Measurements from ENCODE around the gene RNF225.

RNF225 gene

DNA sequence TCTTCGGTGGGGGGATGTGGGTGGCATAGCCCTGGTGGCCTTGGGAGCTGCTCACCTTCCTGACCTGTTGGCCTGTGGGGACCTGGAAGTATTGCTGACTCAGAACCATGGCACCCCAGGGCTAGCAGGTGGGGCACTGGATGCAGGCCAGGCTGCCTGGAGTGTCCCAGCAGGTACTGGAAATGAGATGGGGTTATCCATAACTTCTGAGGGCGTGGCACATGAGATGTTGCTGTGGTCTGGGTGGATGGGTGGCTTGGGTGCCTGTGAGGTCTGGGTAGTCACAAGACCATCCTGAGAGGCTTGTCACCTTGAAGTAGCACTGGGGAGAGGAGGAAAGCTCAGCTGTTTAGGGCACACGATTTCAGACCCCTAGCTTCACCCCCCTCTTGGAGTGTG is 636 bp upstream of the RNF225 start:
- peak overlapping the region; percentile 85 for H3K27ac Mint-ChIP-seq
- H3K9me3 Mint-ChIP-seq = no peaks in the 10 kb centered on the region
- peaks cover 14% of the 10 kb centered on the region for H3K27me3 Mint-ChIP-seq (ENCODE audit: low read depth, poor library complexity)
- no peak for DNase-seq
- peaks cover 36% of the 10 kb centered on the region for H3K36me3 Mint-ChIP-seq (ENCODE audit: low read depth)
- TF ChIP-seq, protein P1, sequence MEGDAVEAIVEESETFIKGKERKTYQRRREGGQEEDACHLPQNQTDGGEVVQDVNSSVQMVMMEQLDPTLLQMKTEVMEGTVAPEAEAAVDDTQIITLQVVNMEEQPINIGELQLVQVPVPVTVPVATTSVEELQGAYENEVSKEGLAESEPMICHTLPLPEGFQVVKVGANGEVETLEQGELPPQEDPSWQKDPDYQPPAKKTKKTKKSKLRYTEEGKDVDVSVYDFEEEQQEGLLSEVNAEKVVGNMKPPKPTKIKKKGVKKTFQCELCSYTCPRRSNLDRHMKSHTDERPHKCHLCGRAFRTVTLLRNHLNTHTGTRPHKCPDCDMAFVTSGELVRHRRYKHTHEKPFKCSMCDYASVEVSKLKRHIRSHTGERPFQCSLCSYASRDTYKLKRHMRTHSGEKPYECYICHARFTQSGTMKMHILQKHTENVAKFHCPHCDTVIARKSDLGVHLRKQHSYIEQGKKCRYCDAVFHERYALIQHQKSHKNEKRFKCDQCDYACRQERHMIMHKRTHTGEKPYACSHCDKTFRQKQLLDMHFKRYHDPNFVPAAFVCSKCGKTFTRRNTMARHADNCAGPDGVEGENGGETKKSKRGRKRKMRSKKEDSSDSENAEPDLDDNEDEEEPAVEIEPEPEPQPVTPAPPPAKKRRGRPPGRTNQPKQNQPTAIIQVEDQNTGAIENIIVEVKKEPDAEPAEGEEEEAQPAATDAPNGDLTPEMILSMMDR (IDR thresholded peaks at IDR 0.05) = no peak
- H3K4me3 Mint-ChIP-seq = no peak overlapping the region
- H3K4me1 Mint-ChIP-seq = peaks cover 11% of the 10 kb centered on the region

DNA sequence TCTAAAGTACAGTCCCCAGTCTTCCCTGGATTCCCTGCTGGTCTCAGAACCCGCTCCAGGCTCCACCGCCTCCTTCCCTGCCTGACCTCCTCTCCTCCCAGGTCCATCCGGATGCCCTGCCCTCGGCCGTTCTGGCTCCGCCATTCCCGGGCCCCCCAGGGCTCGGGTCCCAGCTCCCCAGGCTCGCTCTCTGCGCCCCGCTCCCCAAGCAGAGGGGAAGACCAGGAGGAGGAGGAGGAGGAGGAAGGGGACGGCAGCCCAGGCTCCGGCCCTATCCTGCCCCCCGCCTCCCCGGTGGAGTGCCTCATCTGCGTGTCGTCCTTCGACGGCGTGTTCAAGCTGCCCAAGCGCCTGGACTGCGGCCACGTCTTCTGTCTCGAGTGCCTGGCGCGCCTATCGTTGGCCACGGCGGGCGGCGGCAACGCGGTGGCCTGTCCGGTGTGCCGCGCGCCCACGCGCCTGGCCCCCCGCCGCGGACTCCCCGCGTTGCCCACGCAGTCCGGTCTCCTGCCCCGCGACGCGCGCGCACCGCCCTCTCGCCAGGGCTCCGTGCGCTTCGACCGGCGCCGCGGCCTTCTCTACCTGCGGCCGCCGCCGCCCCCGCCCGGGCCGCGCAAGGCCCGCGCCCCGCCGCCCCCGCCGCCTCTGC is 647 bp downstream of the RNF225 start:
- Mint-ChIP-seq H3K27me3 (ENCODE audit: low read depth, poor library complexity) (peaks cover 14% of the 10 kb centered on the region), H3K27ac (no peak overlapping the region), H3K9me3 (no peaks in the 10 kb centered on the region), H3K36me3 (ENCODE audit: low read depth) (peaks cover 29% of the 10 kb centered on the region), H3K4me3 (no peak overlapping the region), H3K4me1 (peaks cover 17% of the 10 kb centered on the region)
- TF ChIP-seq, protein P1 (IDR thresholded peaks at IDR 0.05) = no peak
- no peak for DNase-seq

DNA sequence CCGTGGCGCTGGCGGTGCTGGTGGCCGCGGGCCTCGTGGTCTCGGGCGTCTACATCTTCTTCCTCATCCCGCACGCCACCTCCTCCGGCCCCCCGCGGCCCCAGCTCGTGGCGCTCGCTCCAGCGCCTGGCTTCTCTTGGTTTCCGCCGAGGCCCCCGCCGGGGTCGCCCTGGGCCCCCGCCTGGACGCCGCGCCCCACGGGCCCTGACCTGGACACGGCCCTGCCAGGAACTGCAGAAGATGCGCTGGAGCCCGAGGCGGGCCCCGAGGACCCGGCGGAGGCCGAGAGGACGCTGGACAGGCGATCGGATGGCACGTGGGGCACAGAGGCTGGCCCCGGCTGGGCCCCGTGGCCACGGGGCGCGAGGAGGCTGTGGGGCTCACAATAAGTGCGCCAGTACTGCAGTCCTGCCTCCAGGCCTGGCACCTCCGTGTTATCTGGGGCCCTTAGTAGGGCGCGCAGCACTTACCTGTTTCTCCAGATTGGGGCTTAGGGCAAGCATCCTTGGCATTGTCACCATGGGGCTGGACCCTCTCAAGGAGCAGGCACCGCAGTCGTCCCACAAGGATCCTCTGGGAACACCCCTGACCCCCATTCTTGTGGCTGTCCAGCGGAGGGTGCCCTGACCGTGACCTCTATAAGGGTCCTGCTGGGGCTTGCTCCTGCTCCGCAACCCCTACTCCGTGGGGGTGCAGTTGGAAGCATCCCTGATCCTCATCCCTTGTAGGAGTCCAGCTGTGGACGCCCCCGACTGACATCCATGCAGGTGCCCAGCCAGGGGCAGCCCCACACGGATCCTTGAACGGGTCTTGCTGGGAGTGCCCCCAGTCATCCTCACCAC is 1.5 kb downstream of the RNF225 start:
- TF ChIP-seq, protein P1 (IDR thresholded peaks at IDR 0.05) = no peak
- H3K27ac Mint-ChIP-seq = no peak overlapping the region
- peaks cover 22% of the 10 kb centered on the region for H3K4me1 Mint-ChIP-seq
- peaks cover 17% of the 10 kb centered on the region for H3K27me3 Mint-ChIP-seq (ENCODE audit: low read depth, poor library complexity)
- no peak for DNase-seq
- H3K36me3 Mint-ChIP-seq (ENCODE audit: low read depth) = peaks cover 30% of the 10 kb centered on the region
- peaks cover 4% of the 10 kb centered on the region for H3K9me3 Mint-ChIP-seq
- H3K4me3 Mint-ChIP-seq = no peak overlapping the region

DNA sequence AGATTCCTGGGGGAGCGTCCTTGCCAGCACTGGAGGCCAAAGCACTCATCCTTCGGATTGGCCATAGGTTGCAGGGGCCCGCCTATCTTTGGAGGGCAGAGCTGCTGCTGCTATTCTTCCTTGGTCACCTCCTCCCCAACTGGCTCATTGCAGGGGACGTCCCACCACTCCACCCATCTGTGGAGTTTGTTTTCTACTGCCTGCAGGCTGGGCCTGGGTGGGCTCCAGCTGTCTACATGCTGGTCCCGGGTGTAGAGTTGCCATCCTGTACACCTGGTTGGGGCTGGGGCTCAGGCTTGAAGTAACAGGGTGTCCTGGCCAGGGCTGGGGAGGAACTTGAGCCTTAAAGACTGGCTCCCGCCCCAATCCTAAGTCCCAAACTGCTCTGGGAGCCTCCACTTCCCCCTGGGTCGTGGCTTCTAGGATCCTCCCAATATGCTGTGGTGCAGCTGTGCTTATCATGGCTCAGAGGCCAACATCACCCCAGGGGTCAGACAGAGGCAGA is 2.1 kb downstream of the RNF225 start:
- Mint-ChIP-seq H3K9me3 (peaks cover 4% of the 10 kb centered on the region), H3K27me3 (ENCODE audit: low read depth, poor library complexity) (peaks cover 17% of the 10 kb centered on the region), H3K27ac (peak overlapping the region; percentile 42), H3K4me1 (peaks cover 22% of the 10 kb centered on the region), H3K4me3 (no peak overlapping the region), H3K36me3 (ENCODE audit: low read depth) (peaks cover 28% of the 10 kb centered on the region)
- no peak for DNase-seq
- TF ChIP-seq, protein P1 (IDR thresholded peaks at IDR 0.05) = no peak

DNA sequence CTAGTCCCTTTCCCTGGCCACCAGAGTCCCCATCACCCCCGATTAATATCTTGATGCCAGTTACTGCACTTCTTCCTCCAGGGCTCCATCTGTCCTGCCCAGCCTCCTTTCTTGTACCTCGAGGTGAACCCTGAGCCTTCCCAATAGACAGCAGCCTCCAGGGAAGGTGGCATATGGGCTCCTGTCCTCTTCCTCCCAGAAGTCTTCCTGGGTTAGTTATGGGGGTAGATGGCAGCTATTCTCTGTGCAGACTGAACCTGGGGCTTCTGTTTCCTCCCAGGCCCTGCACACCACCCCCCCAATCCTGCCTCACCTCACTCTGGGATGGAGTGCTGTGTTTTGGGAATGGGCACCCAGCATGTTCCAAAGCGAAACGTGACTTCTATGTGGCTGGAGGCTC is 2.6 kb downstream of the RNF225 start:
- peaks cover 17% of the 10 kb centered on the region for H3K27me3 Mint-ChIP-seq (ENCODE audit: low read depth, poor library complexity)
- H3K27ac Mint-ChIP-seq = no peak overlapping the region

More for the DNA sequence above, 2.6 kb downstream of the RNF225 start:
- TF ChIP-seq, protein P1 (IDR thresholded peaks at IDR 0.05) = no peak
- H3K4me1 Mint-ChIP-seq = peaks cover 22% of the 10 kb centered on the region
- no peak for DNase-seq
- peaks cover 5% of the 10 kb centered on the region for H3K9me3 Mint-ChIP-seq
- H3K36me3 Mint-ChIP-seq (ENCODE audit: low read depth) = peaks cover 26% of the 10 kb centered on the region
- H3K4me3 Mint-ChIP-seq = no peak overlapping the region

Measured in nephron progenitor cell (in vitro differentiated cells).